Lower leg skin (tissue), 4 donors: Measurements from ENCODE around the gene TERT. TPM values are rescaled to one million over a fixed set of nuclear protein-coding genes. Genes with fewer than 3 reads are reported as not detected.

Experiments used
- DNase-seq, 2 donors: peaks; one replicate each; pipeline ENCODE4 v3.0.0-alpha.2; 2019; ENCODE audit warnings: low spot score in 2 of 2
- H3K4me3 ChIP-seq: fragments of 200-600 bp; sonication (generic); 2 replicates; pipeline ENCODE4 v1.5.1; 2017; ENCODE audit warnings: mild to moderate bottlenecking, low read depth; ENCODE audit not compliant: poor library complexity, severe bottlenecking
- CTCF ChIP-seq, 3 donors: fragments of 450-650 bp; IDR thresholded peaks; one replicate each; pipeline ENCODE4 v1.5.1; 2016; ENCODE audit warnings: antibody characterized with exemption in 3 of 3, mild to moderate bottlenecking in 3 of 3, moderate library complexity in 2 of 3
- POLR2A ChIP-seq, 2 donors: fragments of 450-650 bp; IDR thresholded peaks; one replicate each; pipeline ENCODE4 v1.6.1; 2016 to 2017; ENCODE audit warnings: antibody characterized with exemption in 2 of 2, mild to moderate bottlenecking in 1 of 2, moderate library complexity in 1 of 2
- WGBS, 2 donors: methylation state at CpG; one replicate each; pipeline ENCODE4 v1.1.5; 2018; 5-methylcytosine and 5-hydroxymethylcytosine counted together
- intact Hi-C: fragments of 100-400 bp; cut with DNase I; formaldehyde crosslinking; loops from one replicate; pipeline ENCODE4 v1.15.0; 2023; ENCODE audit warnings: low total_unique reads
- total RNA-seq, 4 donors: library from RNA; depleted of rRNA; stranded (reverse); fragments of >200 nt; gene quantifications; one replicate each; pipeline ENCODE4 v1.1.0, GENCODE V29; 2016

The TERT gene
- total RNA-seq, 4 donors from 2014 or later = 0.13 to 0.38 TPM; not detected in 2

DNA sequence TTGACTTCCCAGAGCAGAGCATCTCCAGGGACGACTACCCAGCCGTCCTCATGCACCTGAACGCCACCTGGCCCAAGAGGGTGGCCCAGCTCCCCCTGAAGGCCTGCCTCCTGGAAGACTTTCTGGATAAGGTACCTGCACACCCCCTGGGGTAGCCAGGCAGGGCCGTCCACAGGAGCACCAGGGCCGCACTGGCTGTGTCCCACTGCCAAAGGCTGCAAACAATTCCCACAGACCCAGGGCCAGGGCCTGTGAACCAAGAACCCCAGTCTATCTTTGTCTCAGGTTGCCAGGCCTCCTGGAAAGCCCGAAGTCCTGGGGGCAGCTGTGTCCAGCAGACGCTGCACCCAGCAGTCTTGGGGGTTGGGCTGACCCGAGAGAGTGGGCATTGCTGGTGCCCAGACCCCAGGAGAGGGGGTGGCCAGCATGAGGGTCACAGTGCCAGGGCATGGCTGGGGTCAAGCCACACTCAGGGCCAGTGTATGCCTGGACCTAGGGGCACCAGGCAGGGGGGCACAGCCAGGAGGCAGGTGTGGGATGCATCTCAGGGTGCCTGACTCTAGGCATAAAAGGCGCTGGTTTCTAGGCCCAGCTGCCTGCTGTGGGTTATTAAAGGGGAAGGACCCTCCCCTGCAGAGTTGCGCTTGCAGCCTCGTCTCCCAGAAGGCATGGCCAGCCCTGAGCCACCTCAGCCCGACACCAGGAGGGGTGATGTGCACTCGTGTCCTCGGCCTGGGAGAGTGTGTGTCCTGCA is 52.0 kb downstream of the TERT start:
- WGBS, 2 donors = 71 to 87% methylated on average over 8 to 13 of the region's 14 CpGs
- DNase-seq = no peak
- no peak overlapping the region for H3K4me3 ChIP-seq
- no peak for TF ChIP-seq POLR2A (IDR thresholded peaks at IDR 0.05)
- no peak for TF ChIP-seq CTCF (IDR thresholded peaks at IDR 0.05)
- intact Hi-C loops = no loop called here

DNA sequence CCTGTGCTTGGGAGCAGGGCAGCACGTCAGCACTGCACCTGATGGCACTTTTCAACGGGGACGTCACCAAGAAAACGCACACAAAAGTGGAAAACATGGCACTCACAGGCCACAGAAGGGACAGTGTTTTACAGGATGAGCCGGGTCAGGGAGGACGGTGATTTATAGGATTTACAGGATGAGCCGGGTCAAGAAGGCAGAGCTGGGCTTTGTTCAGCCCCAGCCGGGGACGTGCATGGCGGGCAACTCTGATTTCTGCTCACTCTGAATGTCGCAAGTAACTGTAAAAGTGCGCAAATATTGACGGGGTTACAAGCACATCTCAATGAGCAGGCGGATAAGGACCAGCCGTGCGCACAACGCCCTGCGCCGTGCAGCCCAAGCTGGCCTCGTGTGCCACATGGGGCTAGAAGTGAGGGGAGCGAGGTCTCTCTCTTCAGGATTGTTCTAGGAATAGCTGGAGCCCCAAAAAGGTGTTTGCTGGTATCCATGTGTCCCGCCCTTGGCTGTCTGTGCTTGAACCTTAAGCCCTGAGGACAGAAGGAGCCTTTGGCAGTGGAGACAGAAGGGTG is 53.3 kb downstream of the TERT start:
- H3K4me3 ChIP-seq = no peak overlapping the region
- intact Hi-C loops = no loop called here
- TF ChIP-seq POLR2A (IDR thresholded peaks at IDR 0.05) (no peak), CTCF (IDR thresholded peaks at IDR 0.05) (no peak)
- 81% methylated on average over 21 to 22 of the region's 22 CpGs for WGBS, 2 donors
- DNase-seq = no peak

DNA sequence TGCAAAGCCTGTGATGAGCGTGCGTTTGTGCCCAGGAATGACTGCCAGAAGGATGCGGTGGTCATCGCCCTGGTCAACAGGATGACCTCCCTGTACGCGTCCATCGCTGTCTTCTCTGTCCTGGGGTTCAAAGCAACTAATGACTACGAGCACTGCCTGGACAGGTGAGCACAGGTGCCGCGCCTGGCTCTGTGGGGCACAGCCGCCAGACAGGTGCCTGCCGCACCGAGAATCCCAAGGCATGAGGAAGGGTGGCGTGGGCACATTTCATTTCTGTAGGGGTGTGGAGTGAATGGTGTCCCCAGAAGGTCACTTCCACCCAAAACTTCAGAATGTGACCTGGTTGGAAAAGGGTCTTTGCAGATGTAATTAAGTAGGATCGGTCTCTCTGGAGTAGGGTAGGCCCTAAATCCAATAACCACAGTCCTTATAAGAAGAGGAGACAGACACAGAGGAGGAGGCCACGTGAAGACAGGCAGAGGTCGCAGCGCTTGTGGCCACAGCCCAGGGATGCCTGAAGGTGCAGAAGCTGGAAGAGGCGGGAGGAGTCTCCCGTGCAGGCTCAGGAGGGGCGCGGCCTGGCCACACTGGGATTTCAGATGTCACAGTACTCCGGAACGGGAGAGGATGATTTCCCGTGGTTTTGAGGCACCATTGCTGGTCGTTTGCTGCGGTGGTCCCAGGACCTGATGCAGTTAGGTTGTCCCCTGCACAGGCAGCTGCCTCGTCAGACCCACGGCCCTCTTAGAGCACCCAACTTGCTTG is 54.2 kb downstream of the TERT start:
- H3K4me3 ChIP-seq = no peak overlapping the region
- WGBS, 2 donors = 83% methylated on average over 28 to 29 of the region's 29 CpGs
- intact Hi-C loops = no loop called here
- DNase-seq = no peak
- TF ChIP-seq POLR2A (IDR thresholded peaks at IDR 0.05) (no peak), CTCF (IDR thresholded peaks at IDR 0.05) (no peak)

DNA sequence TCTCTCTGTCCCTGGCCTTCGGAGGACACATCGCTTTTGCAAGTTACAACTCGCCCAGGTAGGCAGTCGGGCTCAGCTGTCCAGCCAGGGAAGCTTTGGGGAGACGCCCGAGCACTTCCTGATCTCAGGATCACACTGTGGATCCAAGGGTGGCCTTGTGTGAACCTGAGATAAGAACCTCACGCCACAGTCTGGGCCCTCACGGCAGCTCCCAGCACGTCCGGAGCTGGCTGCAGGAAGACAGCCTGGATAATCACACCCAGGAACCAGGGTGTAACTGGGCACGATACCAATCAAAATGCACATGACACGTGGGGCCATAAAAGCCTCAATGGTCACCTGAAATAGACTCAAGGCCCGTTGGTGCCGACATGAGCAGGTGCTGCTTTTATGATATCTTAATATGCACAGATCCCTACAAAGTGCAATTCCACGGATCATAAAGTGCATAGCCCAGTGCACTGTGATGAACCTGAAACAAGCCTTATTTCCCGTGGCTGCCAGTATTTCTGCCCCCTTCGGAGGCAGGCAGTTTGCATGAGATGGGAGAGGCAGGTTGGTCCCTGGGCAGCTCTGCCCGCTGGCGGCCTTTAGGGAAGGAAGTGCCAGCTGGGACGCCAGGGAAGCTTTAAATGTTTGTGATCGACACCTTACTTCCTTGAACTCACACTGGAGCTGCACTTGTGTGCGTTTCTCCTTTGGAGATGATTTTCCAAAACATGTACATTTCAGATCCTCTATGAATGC is 55.2 kb downstream of the TERT start:
- intact Hi-C loops = no loop called here
- TF ChIP-seq POLR2A (IDR thresholded peaks at IDR 0.05) (no peak), CTCF (IDR thresholded peaks at IDR 0.05) (no peak)
- no peak for DNase-seq
- WGBS, 2 donors = 53 to 55% methylated on average over 22 of the region's 22 CpGs
- H3K4me3 ChIP-seq = no peak overlapping the region

DNA sequence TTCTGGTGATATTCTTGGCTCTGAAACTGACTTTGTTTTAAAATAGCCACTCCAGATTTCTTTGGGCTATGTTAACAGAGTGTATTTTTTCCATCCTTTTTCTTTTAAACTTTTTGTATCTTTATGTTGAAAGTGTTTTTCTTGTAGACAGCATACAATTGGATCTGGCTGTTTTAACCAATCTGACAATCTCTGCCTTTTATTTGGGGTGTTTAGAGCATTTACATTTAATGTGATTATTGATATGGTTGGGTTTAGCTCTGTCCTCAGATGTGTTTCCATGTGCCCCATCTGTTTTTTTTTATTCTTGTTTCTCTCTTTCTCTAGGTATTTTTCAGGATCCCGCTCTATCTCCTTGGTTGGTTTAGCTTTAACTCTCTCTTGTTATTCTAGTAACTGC is 59.0 kb downstream of the TERT start:
- no peak for TF ChIP-seq POLR2A (IDR thresholded peaks at IDR 0.05)
- no peak for TF ChIP-seq CTCF (IDR thresholded peaks at IDR 0.05)
- intact Hi-C loops = no loop called here

More for the DNA sequence above, 59.0 kb downstream of the TERT start:
- DNase-seq = no peak
- 97 to 100% methylated on average over 1 of the region's 1 CpG for WGBS, 2 donors
- H3K4me3 ChIP-seq = no peak overlapping the region
